MCF 10A (cell line): Measurements from ENCODE around the gene INVS. TPM values are rescaled to one million over a fixed set of nuclear protein-coding genes. Genes with fewer than 3 reads are reported as not detected.

Experiments used
- BruUV-seq: library from RNA; stranded (reverse); fragments of 400-500 nt; replicated peaks from 2 replicates; lab custom pipeline; 2021; lab: Mats Ljungman, UMichigan
- CTCF ChIA-PET: fragments of 300-600 bp; sonication (Branson Sonifier 250); formaldehyde crosslinking; extraction: SDS; loops from one replicate; lab custom pipeline; 2021; ENCODE audit warnings: antibody characterized with exemption, inconsistent platforms; lab: Yijun Ruan, JAX
- POLR2A ChIA-PET: fragments of 300-600, 350-650 bp; sonication (Branson Sonifier 250); formaldehyde crosslinking; extraction: SDS; loops from one replicate; lab custom pipeline; 2020; ENCODE audit warnings: antibody characterized with exemption, inconsistent platforms; lab: Yijun Ruan, JAX
- DNase-seq: peaks from one replicate; pipeline ENCODE4 v3.0.0-alpha.2; 2018; ENCODE audit not compliant: unreplicated experiment
- H3K27ac Mint-ChIP-seq: one replicate; pipeline ENCODE4 v1.8.0; 2022; ENCODE audit warnings: mild to moderate bottlenecking, low read depth, mixed read lengths; ENCODE audit not compliant: unreplicated experiment
- H3K27me3 Mint-ChIP-seq: one replicate; pipeline ENCODE4 v1.8.0; 2022; ENCODE audit warnings: mixed read lengths; ENCODE audit not compliant: insufficient read depth, unreplicated experiment
- H3K36me3 Mint-ChIP-seq: one replicate; pipeline ENCODE4 v1.8.0; 2022; ENCODE audit warnings: mild to moderate bottlenecking, moderate library complexity, mixed read lengths; ENCODE audit not compliant: insufficient read depth, unreplicated experiment
- H3K4me1 Mint-ChIP-seq: one replicate; pipeline ENCODE4 v1.8.0; 2022; ENCODE audit warnings: mixed read lengths; ENCODE audit not compliant: insufficient read depth, unreplicated experiment
- H3K4me3 Mint-ChIP-seq: one replicate; pipeline ENCODE4 v1.8.0; 2022; ENCODE audit warnings: mild to moderate bottlenecking, moderate library complexity, mixed read lengths; ENCODE audit not compliant: unreplicated experiment
- H3K9me3 Mint-ChIP-seq: one replicate; pipeline ENCODE4 v1.8.0; 2022; ENCODE audit warnings: mixed read lengths; ENCODE audit not compliant: unreplicated experiment
- intact Hi-C: fragments of 100-400 bp; cut with micrococcal nuclease; formaldehyde crosslinking; loops from 2 replicates; pipeline ENCODE4 v1.14.1; 2022
- total RNA-seq: library from RNA; stranded (reverse); gene quantifications from 2 replicates; pipeline ENCODE4 v1.2.3, GENCODE V29; 2022
- TF ChIP-seq, protein P1 (sequence below): fragments of 200-600 bp; IDR thresholded peaks from one replicate; pipeline ENCODE4 v1.8.0; 2022; ENCODE audit warnings: antibody characterized with exemption, mild to moderate bottlenecking; ENCODE audit not compliant: unreplicated experiment

Gene INVS
- total RNA-seq, 1 experiment from 2014 or later: 21.9 TPM

GRCh38 chr9:100117316-100117715 is 18.3 kb downstream of the INVS start:
- POLR2A ChIA-PET: no interaction called here
- DNase-seq: no peak
- intact Hi-C loops: no loop called here
- TF ChIP-seq, protein P1, sequence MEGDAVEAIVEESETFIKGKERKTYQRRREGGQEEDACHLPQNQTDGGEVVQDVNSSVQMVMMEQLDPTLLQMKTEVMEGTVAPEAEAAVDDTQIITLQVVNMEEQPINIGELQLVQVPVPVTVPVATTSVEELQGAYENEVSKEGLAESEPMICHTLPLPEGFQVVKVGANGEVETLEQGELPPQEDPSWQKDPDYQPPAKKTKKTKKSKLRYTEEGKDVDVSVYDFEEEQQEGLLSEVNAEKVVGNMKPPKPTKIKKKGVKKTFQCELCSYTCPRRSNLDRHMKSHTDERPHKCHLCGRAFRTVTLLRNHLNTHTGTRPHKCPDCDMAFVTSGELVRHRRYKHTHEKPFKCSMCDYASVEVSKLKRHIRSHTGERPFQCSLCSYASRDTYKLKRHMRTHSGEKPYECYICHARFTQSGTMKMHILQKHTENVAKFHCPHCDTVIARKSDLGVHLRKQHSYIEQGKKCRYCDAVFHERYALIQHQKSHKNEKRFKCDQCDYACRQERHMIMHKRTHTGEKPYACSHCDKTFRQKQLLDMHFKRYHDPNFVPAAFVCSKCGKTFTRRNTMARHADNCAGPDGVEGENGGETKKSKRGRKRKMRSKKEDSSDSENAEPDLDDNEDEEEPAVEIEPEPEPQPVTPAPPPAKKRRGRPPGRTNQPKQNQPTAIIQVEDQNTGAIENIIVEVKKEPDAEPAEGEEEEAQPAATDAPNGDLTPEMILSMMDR: no peak
- Mint-ChIP-seq H3K27ac (no peak overlapping the region), H3K36me3 (peaks cover 32% of the 10 kb centered on the region), H3K4me1 (no peaks in the 10 kb centered on the region), H3K9me3 (no peaks in the 10 kb centered on the region), H3K27me3 (no peaks in the 10 kb centered on the region), H3K4me3 (no peak overlapping the region)
- CTCF ChIA-PET: interaction anchor here (0.7 kb wide), 1 partner anchor 369 kb away, joined by 3 read pairs; no protein-coding TSS in a partner anchor
- no TSS peak for BruUV-seq

DNA sequence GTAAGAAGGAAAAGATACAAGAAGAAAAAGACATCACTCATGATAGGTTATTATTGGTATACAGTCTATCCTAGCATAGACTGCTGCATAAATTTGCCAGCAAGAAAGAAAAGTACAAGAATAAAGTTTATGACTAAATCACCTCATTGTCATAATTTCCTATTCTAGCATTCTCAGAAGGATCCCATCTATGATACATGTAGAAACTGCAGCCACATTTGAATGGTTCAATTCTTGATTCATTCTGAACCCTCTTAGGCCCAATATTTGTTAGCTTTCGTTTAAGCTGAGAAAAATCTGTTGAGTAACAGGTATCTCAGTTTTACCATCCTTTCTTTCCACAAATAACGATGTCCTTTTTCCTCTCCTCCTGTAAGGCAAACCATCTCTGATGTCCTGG is 21.2 kb downstream of the INVS start:
- Mint-ChIP-seq H3K9me3 (no peaks in the 10 kb centered on the region), H3K36me3 (peaks cover 24% of the 10 kb centered on the region), H3K4me1 (no peaks in the 10 kb centered on the region), H3K27ac (no peak overlapping the region), H3K4me3 (no peak overlapping the region), H3K27me3 (no peaks in the 10 kb centered on the region)
- DNase-seq: no peak
- BruUV-seq: no TSS peak
- intact Hi-C loops: no loop called here
- CTCF ChIA-PET: interaction anchor here (1.0 kb wide), 1 partner anchor 25 kb away, joined by 3 read pairs; no protein-coding TSS in a partner anchor
- POLR2A ChIA-PET: no interaction called here
- TF ChIP-seq, protein P1: no peak

GRCh38 chr9:100125236-100125635 is 26.2 kb downstream of the INVS start:
- H3K4me1 Mint-ChIP-seq: no peaks in the 10 kb centered on the region
- H3K27ac Mint-ChIP-seq: no peak overlapping the region
- no peak overlapping the region for H3K4me3 Mint-ChIP-seq
- POLR2A ChIA-PET: no interaction called here
- no peak for DNase-seq
- H3K9me3 Mint-ChIP-seq: no peaks in the 10 kb centered on the region
- intact Hi-C loops: no loop called here
- TF ChIP-seq, protein P1: no peak
- no peaks in the 10 kb centered on the region for H3K27me3 Mint-ChIP-seq
- peaks cover 51% of the 10 kb centered on the region for H3K36me3 Mint-ChIP-seq
- no TSS peak for BruUV-seq
- CTCF ChIA-PET: interaction anchor here (1.8 kb wide), 1 partner anchor 97 kb away, joined by 6 read pairs; no protein-coding TSS in a partner anchor

- Mint-ChIP-seq H3K36me3 (peaks cover 44% of the 10 kb centered on the region), H3K27me3 (no peaks in the 10 kb centered on the region), H3K9me3 (no peaks in the 10 kb centered on the region), H3K4me3 (no peak overlapping the region), H3K4me1 (no peaks in the 10 kb centered on the region), H3K27ac (no peak overlapping the region)
- no peak for DNase-seq
- CTCF ChIA-PET: interaction anchor here (1.8 kb wide), 1 partner anchor 97 kb away, joined by 6 read pairs; no protein-coding TSS in a partner anchor
- intact Hi-C loops: no loop called here
- no TSS peak for BruUV-seq
- POLR2A ChIA-PET: no interaction called here
- TF ChIP-seq, protein P1: no peak
Observed at GRCh38 chr9:100125910-100126309, 26.9 kb downstream of the INVS start.
